PC-3 (cell line): ENCODE measurements around the gene KCNT2. TPM values are rescaled to one million over a fixed set of nuclear protein-coding genes. Genes with fewer than 3 reads are reported as not detected.

ENCODE experiments used
- ATAC-seq: fragments of 200-7000 bp; cut with Tn5 transposase; 2 replicates; pipeline ENCODE4 v1.9.1; 2020; ENCODE audit warnings: mild to moderate bottlenecking, moderate library complexity
- BruUV-seq: library from RNA; stranded (reverse); fragments of 400-500 nt; replicated peaks from 2 replicates; lab custom pipeline; 2021; lab: Mats Ljungman, UMichigan
- CTCF ChIA-PET: fragments of 300-600 bp; sonication (Branson Sonifier 250); formaldehyde crosslinking; loops from one replicate; lab custom pipeline; 2022; ENCODE audit warnings: antibody characterized with exemption; lab: Charles Lee
- POLR2A ChIA-PET: fragments of 300-600 bp; sonication (Branson Sonifier 250); formaldehyde crosslinking; loops from one replicate; lab custom pipeline; 2022; ENCODE audit warnings: antibody characterized with exemption; ENCODE audit not compliant: unreplicated experiment; lab: Charles Lee
- DNase-seq: peaks from one replicate; pipeline ENCODE4 v3.0.0-alpha.2; 2015
- H2AFZ ChIP-seq: fragments of 300-600 bp; sonication (generic); 2 replicates; pipeline ENCODE4 v1.6.0; 2016; ENCODE audit warnings: antibody characterized with exemption, low read length
- H3F3A ChIP-seq: fragments of 300-600 bp; sonication (generic); one replicate; pipeline ENCODE4 v1.6.0; 2017; ENCODE audit warnings: antibody characterized with exemption, low read length, control low read depth, mild to moderate bottlenecking; ENCODE audit not compliant: unreplicated experiment
- H3K27ac ChIP-seq: fragments of 300-600 bp; sonication (generic); 2 replicates; pipeline ENCODE4 v1.5.1; 2016; ENCODE audit warnings: mild to moderate bottlenecking, low read length
- H3K27me3 ChIP-seq: fragments of 300-600 bp; sonication (generic); 2 replicates; pipeline ENCODE4 v1.6.1; 2016; ENCODE audit warnings: low read length, mixed read lengths
- H3K36me3 ChIP-seq: fragments of 300-600 bp; sonication (generic); 2 replicates; pipeline ENCODE4 v1.6.1; 2016; ENCODE audit warnings: low read depth, mixed run types, low read length, mixed read lengths
- H3K4me1 ChIP-seq: fragments of 300-600 bp; sonication (generic); 2 replicates; pipeline ENCODE4 v1.5.1; 2016; ENCODE audit warnings: low read length; ENCODE audit not compliant: insufficient read depth
- H3K4me2 ChIP-seq: fragments of 300-600 bp; sonication (generic); 2 replicates; pipeline ENCODE4 v1.6.0; 2016; ENCODE audit warnings: low read length
- H3K4me3 ChIP-seq: fragments of 300-600 bp; sonication (generic); 2 replicates; pipeline ENCODE4 v1.5.1; 2016; ENCODE audit warnings: mild to moderate bottlenecking, low read length, mixed read lengths
- H3K79me2 ChIP-seq: fragments of 300-600 bp; sonication (generic); 2 replicates; pipeline ENCODE4 v1.6.1; 2017; ENCODE audit warnings: low read length, mixed read lengths
- H3K9ac ChIP-seq: fragments of 300-600 bp; sonication (generic); 2 replicates; pipeline ENCODE4 v1.6.0; 2016; ENCODE audit warnings: mild to moderate bottlenecking, low read length
- H3K9me2 ChIP-seq: fragments of 300-600 bp; sonication (generic); replicated peaks from 2 replicates; pipeline ENCODE4 v1.6.1; 2016; ENCODE audit warnings: mixed run types, low read length, mixed read lengths
- H3K9me3 ChIP-seq: fragments of 300-600 bp; sonication (generic); 2 replicates; pipeline ENCODE4 v1.6.1; 2016; ENCODE audit warnings: low read length, mixed read lengths
- H4K20me1 ChIP-seq: fragments of 300-600 bp; sonication (generic); 2 replicates; pipeline ENCODE4 v1.6.1; 2016; ENCODE audit warnings: low read length, mixed read lengths
- EZH2 ChIP-seq: fragments of 300-600 bp; sonication (generic); IDR thresholded peaks from one replicate; pipeline ENCODE4 v1.6.1; 2017; ENCODE audit warnings: antibody characterized with exemption, mild to moderate bottlenecking, low read length; ENCODE audit not compliant: unreplicated experiment
- EZH2phosphoT487 ChIP-seq: fragments of 300-600 bp; sonication (generic); IDR thresholded peaks from 2 replicates; pipeline ENCODE4 v1.6.1; 2018; ENCODE audit warnings: mild to moderate bottlenecking, antibody characterized with exemption, low read length, borderline replicate concordance
- intact Hi-C: fragments of 100-400 bp; cut with micrococcal nuclease; formaldehyde crosslinking; loops from 2 replicates; pipeline ENCODE4 v1.9.0; 2023
- total RNA-seq: library from RNA; depleted of rRNA; stranded (reverse); fragments of >200 nt; gene quantifications from 2 replicates; pipeline ENCODE4 v1.2.3, GENCODE V29; 2014
- TF ChIP-seq, protein P1 (sequence below): fragments of 300-600 bp; sonication (generic); conservative IDR thresholded peaks from 2 replicates; pipeline ENCODE4 v1.5.1; 2017; ENCODE audit warnings: antibody characterized with exemption, low read depth, mild to moderate bottlenecking, low read length

The KCNT2 gene
- total RNA-seq, 1 experiment from 2014 or later = 0.26 TPM

DNA sequence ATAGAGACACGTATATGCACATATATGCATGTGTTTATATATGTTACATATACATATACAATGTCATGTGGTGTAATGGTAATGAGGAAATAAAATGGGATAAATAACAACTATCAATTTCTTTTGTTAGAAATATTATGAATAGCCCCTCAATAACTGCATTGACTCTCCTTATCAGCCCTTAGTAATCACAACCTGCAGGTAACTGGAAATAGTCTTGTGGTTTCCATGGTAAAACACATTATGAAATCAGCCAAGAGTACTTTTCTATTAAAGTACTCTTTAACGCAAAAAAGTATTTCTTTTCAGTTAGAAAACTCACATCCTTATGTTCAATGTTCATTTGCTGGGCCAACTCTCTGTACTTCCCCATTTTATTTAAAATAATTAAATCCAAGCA is 105.8 kb downstream of the KCNT2 start:
- Histone ChIP-seq H2AFZ (no peak overlapping the region), H3K79me2 (no peaks in the 10 kb centered on the region)
- BruUV-seq = no TSS peak

DNA sequence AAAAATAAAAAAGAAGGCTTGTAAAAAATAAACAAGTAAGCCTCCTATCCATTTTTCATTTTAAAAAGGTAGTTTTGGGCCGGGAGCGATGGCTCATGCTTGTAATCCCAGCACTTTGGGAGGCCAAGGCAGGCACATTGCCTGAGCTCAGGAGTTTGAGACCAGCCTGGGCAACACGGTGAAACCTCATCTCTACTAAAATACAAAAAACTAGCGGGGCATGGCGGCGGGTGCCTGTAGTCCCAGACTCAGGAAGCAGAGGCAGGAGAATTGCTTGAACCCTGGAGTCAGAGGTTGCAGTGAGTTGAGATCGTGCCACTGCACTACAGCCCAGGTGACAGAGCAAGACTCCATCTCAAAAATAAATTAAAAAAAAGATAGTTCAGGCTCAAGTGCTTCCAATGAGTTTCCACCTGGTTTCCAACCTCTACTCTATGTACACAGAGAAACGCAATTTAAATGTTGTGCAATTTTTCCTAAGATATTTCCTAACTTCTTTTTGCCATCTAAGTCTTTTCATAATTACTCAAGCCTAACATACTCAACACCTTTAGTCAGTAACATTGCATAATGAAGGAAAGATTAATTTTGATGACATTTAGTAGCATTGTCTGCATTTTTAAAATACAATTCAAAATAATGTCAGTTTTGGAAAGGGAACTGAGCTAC is 106.3 kb downstream of the KCNT2 start:
- Histone ChIP-seq H3K9me3 (no peaks in the 10 kb centered on the region), H4K20me1 (no peaks in the 10 kb centered on the region), H3K4me1 (no peaks in the 10 kb centered on the region), H3K27ac (no peak overlapping the region), H3K79me2 (no peaks in the 10 kb centered on the region), H3K4me2 (no peak overlapping the region), H3K9me2 (no peaks in the 10 kb centered on the region), H2AFZ (no peak overlapping the region), H3F3A (no peaks in the 10 kb centered on the region), H3K4me3 (no peak overlapping the region), H3K9ac (no peak overlapping the region), H3K27me3 (no peaks in the 10 kb centered on the region), H3K36me3 (no peaks in the 10 kb centered on the region)
- ChIA-PET CTCF (no interaction called here), POLR2A (interaction anchor here (0.6 kb wide), 1 partner anchor 64 kb away, joined by 3 read pairs; no protein-coding TSS in a partner anchor)
- BruUV-seq = no TSS peak
- intact Hi-C loops = no loop called here
- DNase-seq (no peak), ATAC-seq (no peak)
- TF ChIP-seq EZH2 (no peak), EZH2phosphoT487 (no peak)
- TF ChIP-seq, protein P1, sequence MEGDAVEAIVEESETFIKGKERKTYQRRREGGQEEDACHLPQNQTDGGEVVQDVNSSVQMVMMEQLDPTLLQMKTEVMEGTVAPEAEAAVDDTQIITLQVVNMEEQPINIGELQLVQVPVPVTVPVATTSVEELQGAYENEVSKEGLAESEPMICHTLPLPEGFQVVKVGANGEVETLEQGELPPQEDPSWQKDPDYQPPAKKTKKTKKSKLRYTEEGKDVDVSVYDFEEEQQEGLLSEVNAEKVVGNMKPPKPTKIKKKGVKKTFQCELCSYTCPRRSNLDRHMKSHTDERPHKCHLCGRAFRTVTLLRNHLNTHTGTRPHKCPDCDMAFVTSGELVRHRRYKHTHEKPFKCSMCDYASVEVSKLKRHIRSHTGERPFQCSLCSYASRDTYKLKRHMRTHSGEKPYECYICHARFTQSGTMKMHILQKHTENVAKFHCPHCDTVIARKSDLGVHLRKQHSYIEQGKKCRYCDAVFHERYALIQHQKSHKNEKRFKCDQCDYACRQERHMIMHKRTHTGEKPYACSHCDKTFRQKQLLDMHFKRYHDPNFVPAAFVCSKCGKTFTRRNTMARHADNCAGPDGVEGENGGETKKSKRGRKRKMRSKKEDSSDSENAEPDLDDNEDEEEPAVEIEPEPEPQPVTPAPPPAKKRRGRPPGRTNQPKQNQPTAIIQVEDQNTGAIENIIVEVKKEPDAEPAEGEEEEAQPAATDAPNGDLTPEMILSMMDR = no peak

More for the DNA sequence above, 105.8 kb downstream of the KCNT2 start:
- H3K9me3 ChIP-seq = no peaks in the 10 kb centered on the region
- CTCF ChIA-PET = no interaction called here
- H3F3A ChIP-seq = no peaks in the 10 kb centered on the region
- POLR2A ChIA-PET = no interaction called here
- no peak overlapping the region for H3K4me2 ChIP-seq
- H3K4me3 ChIP-seq = no peak overlapping the region
- H3K4me1 ChIP-seq = no peaks in the 10 kb centered on the region
- ATAC-seq (no peak), DNase-seq (no peak)
- H3K9me2 ChIP-seq = no peaks in the 10 kb centered on the region
- intact Hi-C loops = no loop called here
- no peaks in the 10 kb centered on the region for H3K27me3 ChIP-seq
- no peaks in the 10 kb centered on the region for H4K20me1 ChIP-seq
- no peak overlapping the region for H3K9ac ChIP-seq
- TF ChIP-seq EZH2phosphoT487 (no peak), EZH2 (no peak)
- TF ChIP-seq, protein P1 = no peak
- H3K27ac ChIP-seq = no peak overlapping the region
- no peaks in the 10 kb centered on the region for H3K36me3 ChIP-seq

DNA sequence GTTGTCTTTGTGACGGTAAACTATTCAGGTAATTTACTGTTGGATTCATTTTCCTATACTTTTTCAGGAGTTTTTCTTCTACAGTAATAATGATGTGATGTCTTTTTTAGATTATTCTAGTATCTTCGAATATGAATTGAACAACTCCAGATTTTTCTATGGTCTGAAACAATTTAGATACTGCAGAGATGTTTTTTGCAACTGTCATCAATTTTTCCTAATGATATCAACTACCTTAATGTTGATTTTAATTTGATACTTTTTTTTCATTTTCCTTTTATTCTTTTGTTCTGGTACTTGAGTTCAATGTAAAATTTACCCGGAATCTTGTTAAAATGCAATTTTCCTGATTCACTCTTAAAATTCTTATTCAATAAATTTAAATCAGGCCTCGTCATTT is 110.4 kb downstream of the KCNT2 start:
- no peaks in the 10 kb centered on the region for H4K20me1 ChIP-seq

More for the DNA sequence above, 110.4 kb downstream of the KCNT2 start:
- Histone ChIP-seq H3K9me2 (no peaks in the 10 kb centered on the region), H3K9ac (no peak overlapping the region), H3K4me1 (no peaks in the 10 kb centered on the region), H3K4me3 (no peak overlapping the region), H3F3A (no peaks in the 10 kb centered on the region), H3K9me3 (no peaks in the 10 kb centered on the region), H3K36me3 (no peaks in the 10 kb centered on the region), H3K4me2 (no peak overlapping the region), H3K27me3 (no peaks in the 10 kb centered on the region), H2AFZ (no peak overlapping the region), H3K79me2 (no peaks in the 10 kb centered on the region), H3K27ac (no peak overlapping the region)
- POLR2A ChIA-PET = no interaction called here
- TF ChIP-seq, protein P1 = no peak
- no peak for TF ChIP-seq EZH2phosphoT487
- no peak for TF ChIP-seq EZH2
- CTCF ChIA-PET = no interaction called here
- DNase-seq = no peak
- no peak for ATAC-seq
- BruUV-seq = no TSS peak
- intact Hi-C loops = no loop called here
